ENCODE measurements around the gene SLN.

GRCh38 chr11:107683061-107683460 is 28.8 kb downstream of the SLN start:
- TF ChIP-seq POLR2A (IDR thresholded peaks at IDR 0.05) = no peak
- no peak for TF ChIP-seq CTCF (IDR thresholded peaks at IDR 0.05)
